Heart right ventricle (tissue), 16 donors: Measurements from ENCODE around the gene RIC1. TPM values are rescaled to one million over a fixed set of nuclear protein-coding genes. Genes with fewer than 3 reads are reported as not detected.
"Not testable (repeated sequence)": the region's sequence is repeated elsewhere in the genome, so short reads cannot be mapped to it uniquely, and the experiment has no call there.

Experiments
- ATAC-seq, 8 donors: fragments of 200-7000 bp; cut with Tn5 transposase; one replicate each; pipeline ENCODE4 v1.9.1; 2020; ENCODE audit warnings: mild to moderate bottlenecking in 8 of 8, moderate library complexity in 8 of 8, moderate number of reproducible peaks in 1 of 8
- DNase-seq, 2 donors: peaks; one replicate each; pipeline ENCODE4 v3.0.0-alpha.2; 2020
- H3K27ac ChIP-seq, 10 donors: fragments of 200-600 bp; sonication (generic) in 2 of 10; one replicate each; pipeline versions ENCODE4 v1.5.0 to v1.8.0; 2020 to 2022; ENCODE audit warnings: mild to moderate bottlenecking in 3 of 10
- H3K27me3 ChIP-seq, 7 donors: fragments of 200-600 bp; one replicate each; pipeline ENCODE4 v1.8.0; 2021 to 2022; ENCODE audit warnings: mild to moderate bottlenecking in 2 of 7
- H3K36me3 ChIP-seq, 9 donors: fragments of 200-600 bp; sonication (generic) in 1 of 9; one replicate each; pipeline versions ENCODE4 v1.5.0 to v1.8.0; 2020 to 2022; ENCODE audit warnings: mild to moderate bottlenecking in 2 of 9
- H3K4me1 ChIP-seq, 9 donors: fragments of 200-600 bp; sonication (generic) in 1 of 9; one replicate each; pipeline versions ENCODE4 v1.5.0 to v1.8.0; 2020 to 2022; ENCODE audit warnings: mild to moderate bottlenecking in 4 of 9
- H3K4me3 ChIP-seq, 10 donors: fragments of 200-600 bp; sonication (generic) in 2 of 10; one replicate each; pipeline versions ENCODE4 v1.5.0 to v1.8.0; 2020 to 2022; ENCODE audit warnings: mild to moderate bottlenecking in 7 of 10, moderate library complexity in 2 of 10
- H3K9me3 ChIP-seq, 11 donors: fragments of 200-600 bp in 10 of 11; sonication (generic) in 2 of 11; one replicate each; pipeline versions ENCODE4 v1.5.0 to v1.8.0; 2013 to 2022; ENCODE audit warnings: mild to moderate bottlenecking in 2 of 11, control low read depth in 1 of 11, moderate library complexity in 1 of 11
- WGBS, 2 donors: extraction: QIAGEN DNeasy Blood & Tissue Kit; methylation state at CpG; one replicate each; pipeline ENCODE4 v1.1.7; 2013; ENCODE audit warnings: inconsistent platforms in 1 of 2; 5-methylcytosine and 5-hydroxymethylcytosine counted together
- intact Hi-C, 10 donors: fragments of 100-400 bp; cut with DNase I; formaldehyde crosslinking; loops; one replicate each; pipeline versions ENCODE4 v1.11.1 to v1.14.2; 2022
- polyA plus RNA-seq, 2 donors: library from polyadenylated mRNA; stranded (reverse); fragments of 200-250 nt; gene quantifications; one replicate each; pipeline ENCODE4 v1.2.3, GENCODE V29; 2013
- total RNA-seq, 10 donors: library from RNA; stranded (reverse); fragmentation: NEBNext Ultra II Directional in 3 of 10; extraction: Animal tissue kit (Norgen Biotek cat#: 25700) in 3 of 10; gene quantifications; one replicate each; pipeline versions ENCODE4 v1.2.1 to v1.2.4, GENCODE V29; 2021 to 2023
- TF ChIP-seq, protein P1 (sequence below), 9 donors: fragments of 200-600 bp; sonication (generic) in 2 of 9; IDR thresholded peaks; one replicate each; pipeline versions ENCODE4 v1.5.0 to v1.8.0; 2021 to 2022; ENCODE audit warnings: antibody characterized with exemption in 9 of 9, mild to moderate bottlenecking in 5 of 9, moderate library complexity in 1 of 9
- donor health status: Arrhythmogenic right ventricular cardiomyopathy.
- donor health status: ischemic (EF 13 %, LVEDD 7.1; RV severe dilation, severe dysfunction).
- donor health status: healthy with polysubstance abuse.
- donor health status: DM: no; HTN: yes; CAD: no.
- donor health status: DM: no; HTN: no; CAD: no.
- donor health status: ischemic (EF 25% LVEDD 6.9; RV normal size, moderate dysfunction).
- donor health status: ischemic (EF 25% LVEDD 5.7; RV mildly dilated, moderate dysfunction).
- donor health status: healthy.
- donor health status: DM: yes; HTN: yes; CAD: no.
- donor health status: Ischemic cardiomyopathy.
- donor health status: ischemic (EF 35%, LVEDD 5.7; RV mildly dilated, moderate dysfunction).
- donor health status: nonischemic (EF 11% LVEDD 7.7; RV severe dilation, severe dysfunction).
- donor health status: DM: yes; HTN: yes; CAD: no.
- donor health status: PGD.
- donor health status: ischemic (EF 29% LVEDD 5.4; RV normal size, mild dysfunction).
- donor health status: nonischemic (EF 23%, LVEDD 6.1; RV moderate dilation, normal function).

Gene RIC1
- total and polyA plus RNA-seq, 12 donors, result 2.5 to 13.8 (median 8.3) TPM

DNA sequence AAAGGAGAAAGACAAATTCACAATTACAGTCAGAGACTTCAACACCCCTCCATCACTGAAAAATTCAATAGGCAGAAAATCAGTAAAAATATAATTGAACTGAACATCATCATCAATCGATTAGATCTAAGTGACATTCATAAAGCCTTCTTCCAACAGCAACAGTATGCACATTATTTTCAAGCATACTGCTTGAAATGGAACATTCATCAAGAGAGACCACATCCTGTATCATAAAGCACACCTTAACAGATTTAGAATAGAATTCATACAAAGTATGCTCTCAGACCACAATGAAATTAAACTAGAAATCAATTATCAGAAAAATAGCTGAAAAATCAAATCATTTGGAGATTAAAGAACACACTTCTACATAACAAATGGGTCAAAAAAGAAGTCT, 164.9 kb downstream of the RIC1 start:
- Histone ChIP-seq H3K27me3 (no peaks in the 10 kb centered on the region), H3K9me3 (peaks cover 0 to 6% (median 0%) of the 10 kb centered on the region in 11 donors), H3K27ac (no peak overlapping the region), H3K36me3 (peaks cover 0 to 52% (median 0%) of the 10 kb centered on the region in 9 donors), H3K4me3 (no peak overlapping the region), H3K4me1 (peaks cover 0 to 23% (median 4%) of the 10 kb centered on the region in 9 donors)
- DNase-seq (no peak), ATAC-seq (no peak)
- intact Hi-C loops, result loop anchor here in 1 of 10 donors (10.0 kb wide), 1 partner anchor 251 kb away; no protein-coding TSS in a partner anchor
- WGBS, 2 donors, result 98% methylated on average over 1 of the region's 1 CpG
- TF ChIP-seq, protein P1, sequence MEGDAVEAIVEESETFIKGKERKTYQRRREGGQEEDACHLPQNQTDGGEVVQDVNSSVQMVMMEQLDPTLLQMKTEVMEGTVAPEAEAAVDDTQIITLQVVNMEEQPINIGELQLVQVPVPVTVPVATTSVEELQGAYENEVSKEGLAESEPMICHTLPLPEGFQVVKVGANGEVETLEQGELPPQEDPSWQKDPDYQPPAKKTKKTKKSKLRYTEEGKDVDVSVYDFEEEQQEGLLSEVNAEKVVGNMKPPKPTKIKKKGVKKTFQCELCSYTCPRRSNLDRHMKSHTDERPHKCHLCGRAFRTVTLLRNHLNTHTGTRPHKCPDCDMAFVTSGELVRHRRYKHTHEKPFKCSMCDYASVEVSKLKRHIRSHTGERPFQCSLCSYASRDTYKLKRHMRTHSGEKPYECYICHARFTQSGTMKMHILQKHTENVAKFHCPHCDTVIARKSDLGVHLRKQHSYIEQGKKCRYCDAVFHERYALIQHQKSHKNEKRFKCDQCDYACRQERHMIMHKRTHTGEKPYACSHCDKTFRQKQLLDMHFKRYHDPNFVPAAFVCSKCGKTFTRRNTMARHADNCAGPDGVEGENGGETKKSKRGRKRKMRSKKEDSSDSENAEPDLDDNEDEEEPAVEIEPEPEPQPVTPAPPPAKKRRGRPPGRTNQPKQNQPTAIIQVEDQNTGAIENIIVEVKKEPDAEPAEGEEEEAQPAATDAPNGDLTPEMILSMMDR (IDR thresholded peaks at IDR 0.05), result no peak

DNA sequence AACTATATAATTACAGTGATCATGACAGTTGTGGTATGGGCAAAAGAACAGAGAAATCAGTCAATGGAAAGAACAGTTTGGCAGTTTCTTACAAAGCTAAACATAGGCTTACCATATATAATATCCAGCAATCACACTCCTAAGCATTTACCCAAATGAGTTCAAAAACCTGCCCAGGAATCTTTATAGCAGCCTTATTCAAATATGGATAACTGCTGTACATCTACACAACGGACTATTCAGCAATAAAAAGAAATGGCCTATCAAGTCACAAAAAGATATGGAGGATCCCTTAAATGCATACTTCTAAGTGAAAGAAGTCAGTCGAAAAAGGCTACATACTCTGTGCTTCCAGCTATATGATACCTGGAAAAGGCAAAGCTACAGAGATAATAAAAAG, 167.4 kb downstream of the RIC1 start:
- Histone ChIP-seq H3K36me3 (peaks cover 0 to 44% (median 0%) of the 10 kb centered on the region in 9 donors), H3K9me3 (no peaks in the 10 kb centered on the region), H3K27me3 (no peaks in the 10 kb centered on the region), H3K4me3 (no peak overlapping the region), H3K27ac (no peak overlapping the region), H3K4me1 (peaks cover 0 to 14% (median 4%) of the 10 kb centered on the region in 9 donors)
- DNase-seq, result no peak
- intact Hi-C loops, result loop anchor here in 1 of 10 donors (10.0 kb wide), 1 partner anchor 249 kb away; no protein-coding TSS in a partner anchor
- ATAC-seq, result no peak
- 95 to 96% methylated on average over 2 of the region's 2 CpGs for WGBS, 2 donors
- TF ChIP-seq, protein P1 (IDR thresholded peaks at IDR 0.05), result no peak

DNA sequence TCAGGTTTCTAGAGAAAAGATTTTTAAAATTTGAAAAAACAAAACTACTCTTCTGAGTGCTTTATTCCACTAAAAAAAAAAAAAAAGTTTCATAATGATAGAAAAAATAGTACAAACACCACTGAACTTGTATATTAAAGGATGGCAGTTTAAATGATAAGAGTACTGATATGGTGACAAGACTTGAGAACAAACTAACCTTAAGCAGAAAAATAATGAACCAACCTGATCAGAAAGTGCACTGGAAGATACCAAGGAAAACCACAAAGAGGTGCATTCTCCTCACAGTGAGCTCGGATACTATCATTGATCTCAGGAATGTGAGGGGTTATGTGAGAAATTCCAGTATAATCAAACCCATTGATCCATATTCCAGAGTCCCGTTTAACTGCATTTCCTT, 169.7 kb downstream of the RIC1 start:
- 64 to 73% methylated on average over 2 of the region's 2 CpGs for WGBS, 2 donors
- Histone ChIP-seq H3K36me3 (peaks cover 0 to 47% (median 0%) of the 10 kb centered on the region in 9 donors), H3K9me3 (no peaks in the 10 kb centered on the region), H3K4me1 (peaks cover 0 to 5% (median 0%) of the 10 kb centered on the region in 9 donors), H3K4me3 (no peak overlapping the region), H3K27ac (no peak overlapping the region), H3K27me3 (no peaks in the 10 kb centered on the region)
- intact Hi-C loops, result loop anchor here in 1 of 10 donors (10.0 kb wide), 1 partner anchor 246 kb away; no protein-coding TSS in a partner anchor
- ATAC-seq, result no peak
- DNase-seq, result no peak
- TF ChIP-seq, protein P1 (IDR thresholded peaks at IDR 0.05), result no peak

DNA sequence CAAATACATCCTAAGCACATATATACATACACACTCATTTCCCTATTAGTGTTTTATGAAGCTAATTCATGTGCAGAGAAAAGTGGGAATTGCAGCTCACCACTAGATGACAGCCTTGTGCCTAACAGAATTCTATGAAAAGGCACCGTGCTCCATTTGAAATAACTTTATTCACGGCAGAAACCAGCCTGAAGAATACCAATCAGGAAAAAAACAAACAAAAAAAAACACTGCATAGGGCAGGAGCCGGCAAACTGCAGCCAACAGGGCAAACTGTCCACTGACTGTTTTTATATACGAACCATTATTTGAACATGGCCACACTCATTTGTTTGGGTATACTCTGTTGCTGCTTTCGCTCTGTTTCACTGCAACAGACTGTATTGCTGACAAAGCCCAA, 170.4 kb downstream of the RIC1 start:
- DNase-seq (no peak), ATAC-seq (peak in 1 of 8 donors; percentile 47)
- no peaks in the 10 kb centered on the region for H3K9me3 ChIP-seq
- peaks cover 0 to 54% (median 0%) of the 10 kb centered on the region in 9 donors for H3K36me3 ChIP-seq
- no peak overlapping the region for H3K4me3 ChIP-seq
- H3K27me3 ChIP-seq, result no peaks in the 10 kb centered on the region
- peaks cover 0 to 5% (median 0%) of the 10 kb centered on the region in 9 donors for H3K4me1 ChIP-seq
- 48 to 55% methylated on average over 5 of the region's 5 CpGs for WGBS, 2 donors
- TF ChIP-seq, protein P1 (IDR thresholded peaks at IDR 0.05), result peak in 7 of 9 donors; percentile 38 to 65 (median 56)
- intact Hi-C loops, result loop anchor here in 1 of 10 donors (10.0 kb wide), 1 partner anchor 245 kb away; no protein-coding TSS in a partner anchor
- no peak overlapping the region for H3K27ac ChIP-seq

DNA sequence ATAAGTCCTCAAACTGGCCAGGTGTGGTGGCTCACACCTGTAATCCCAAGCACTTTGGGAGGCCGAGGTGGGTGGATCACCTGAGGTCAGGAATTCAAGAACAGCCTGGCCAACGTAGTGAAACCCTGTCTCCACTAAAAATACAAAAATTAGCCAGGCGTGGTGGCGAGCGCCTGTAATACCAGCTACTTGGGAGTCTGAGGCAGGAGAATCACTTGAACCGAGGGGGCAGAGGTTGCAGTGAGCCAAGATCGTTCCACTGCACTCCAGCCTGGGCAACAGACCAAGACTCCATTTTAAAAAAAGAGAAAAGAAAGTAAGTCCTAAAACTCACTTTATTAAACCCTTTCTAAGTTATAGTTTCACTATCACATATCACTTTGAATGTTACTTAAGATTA, 171.5 kb downstream of the RIC1 start:
- H3K4me1 ChIP-seq, intact Hi-C loops, ATAC-seq, H3K27me3 ChIP-seq, H3K27ac ChIP-seq, H3K4me3 ChIP-seq, H3K9me3 ChIP-seq, DNase-seq: not testable (repeated sequence)
- peaks cover 0 to 65% (median 3%) of the 10 kb centered on the region in 9 donors for H3K36me3 ChIP-seq
- 88 to 90% methylated on average over 7 of the region's 7 CpGs for WGBS, 2 donors
